HepG2 (cell line): ENCODE results near the gene ACTR10. TPM values are rescaled to one million over a fixed set of nuclear protein-coding genes. Genes with fewer than 3 reads are reported as not detected.

Experiments
- AHR ChIP-seq: IDR thresholded peaks from 2 replicates; pipeline ENCODE4 v1.6.1; 2018; ENCODE audit warnings: missing genetic modification reagents, missing compliant biosample characterization
- ATF2 ChIP-seq: sonication (generic); formaldehyde crosslinking; IDR thresholded peaks from 2 replicates; pipeline ENCODE4 v1.4.0; 2020; ENCODE audit warnings: missing genetic modification reagents
- ATF3 ChIP-seq: sonication (generic); formaldehyde crosslinking; IDR thresholded peaks from 2 replicates; pipeline ENCODE4 v1.4.0; 2020; ENCODE audit warnings: missing genetic modification reagents
- CEBPZ ChIP-seq: IDR thresholded peaks from 2 replicates; pipeline ENCODE4 v1.6.1; 2012; ENCODE audit warnings: low read length, improper control_type of control experiment
- KLF6 ChIP-seq: IDR thresholded peaks from 2 replicates; pipeline ENCODE4 v1.8.0; 2016; ENCODE audit warnings: missing biosample characterization, missing genetic modification reagents
- LCORL ChIP-seq, 2 experiments: fragments of 450-650 bp in 1 of 2; sonication (generic) in 1 of 2; formaldehyde crosslinking in 1 of 2; IDR thresholded peaks; 2 replicates each; pipeline versions ENCODE4 v1.5.0 to v1.6.1; 2017 to 2020; ENCODE audit warnings: antibody characterized with exemption in 1 of 2, missing genetic modification reagents in 1 of 2
- MAX ChIP-seq: IDR thresholded peaks from 2 replicates; pipeline ENCODE4 v1.6.1; 2012; ENCODE audit warnings: inconsistent platforms
- MYPOP ChIP-seq: sonication (generic); formaldehyde crosslinking; IDR thresholded peaks from 2 replicates; pipeline ENCODE4 v1.8.1; 2023; ENCODE audit warnings: mild to moderate bottlenecking, moderate library complexity, missing genetic modification reagents
- NONO ChIP-seq, 2 experiments: fragments of 450-650 bp in 1 of 2; sonication (generic) in 1 of 2; formaldehyde crosslinking in 1 of 2; IDR thresholded peaks in 1 of 2; conservative IDR thresholded peaks in 1 of 2; 2 replicates each; pipeline versions ENCODE4 v1.6.1 to v1.8.0; 2017 to 2022; ENCODE audit warnings: mild to moderate bottlenecking in 1 of 2, missing genetic modification reagents in 1 of 2, moderate library complexity in 1 of 2
- PRDM4 ChIP-seq: sonication (generic); formaldehyde crosslinking; IDR thresholded peaks from 2 replicates; pipeline ENCODE4 v1.9.0; 2021; ENCODE audit warnings: missing genetic modification reagents, borderline replicate concordance
- ZNF574 ChIP-seq: sonication (generic); formaldehyde crosslinking; IDR thresholded peaks from 2 replicates; pipeline ENCODE4 v1.4.0; 2020; ENCODE audit warnings: missing genetic modification reagents
- ZSCAN21 ChIP-seq: sonication (generic); formaldehyde crosslinking; IDR thresholded peaks from 2 replicates; pipeline ENCODE4 v1.8.0; 2022; ENCODE audit warnings: mild to moderate bottlenecking, missing genetic modification reagents, moderate library complexity, borderline replicate concordance
- polyA plus RNA-seq, 8 experiments: library from polyadenylated mRNA; depleted of rRNA in 3 of 8; stranded (reverse) in 7 of 8; unstranded in 1 of 8; fragments of >200 nt; fragmentation: Illumina TruSeq in 4 of 8; extraction: Trizol in 4 of 8; gene quantifications; 2 replicates each; pipeline versions ENCODE4 v1.2.1 to v1.2.3, GENCODE V29; 2011 to 2016; ENCODE audit warnings: low read depth in 4 of 8, missing spikeins in 1 of 8, mixed read lengths in 1 of 8; ENCODE audit not compliant: insufficient read depth in 1 of 8
- total RNA-seq, 5 experiments: library from RNA; depleted of rRNA; stranded (reverse); fragments of >200 nt; fragmentation: Illumina TruSeq; extraction: Trizol; gene quantifications; 2 replicates each; pipeline ENCODE4 v1.2.3, GENCODE V29; 2016; ENCODE audit warnings: low read depth in 1 of 5

The ACTR10 gene
- total and polyA plus RNA-seq, 2 of the 13 experiments (the other 11 are each of a cell fraction or from before 2014, with no cell fraction given) = 30.0 to 41.3 TPM

GRCh38 chr14:58272588-58273372 is 72.8 kb downstream of the ACTR10 start (continued):
- TF ChIP-seq PRDM4 (CRISPR knock-in tag) (no peak), NONO (IDR thresholded peaks at IDR 0.05) (no peak), NONO (CRISPR knock-in tag; conservative IDR thresholded peaks at IDR 0.05) (0 out of 2 replicates have a peak, but pooled peaks have one; percentile 20), CEBPZ (no peak), ATF3 (CRISPR knock-in tag) (no peak), MYPOP (CRISPR knock-in tag) (no peak), ATF2 (CRISPR knock-in tag) (peak; percentile 40; the same call in 1 of the 2 replicates), KLF6 (CRISPR knock-in tag) (no peak), ZSCAN21 (CRISPR knock-in tag) (peak; percentile 91), ZNF574 (CRISPR knock-in tag) (peak; percentile 23; the same call in 1 of the 2 replicates), AHR (CRISPR knock-in tag) (no peak; the same call in 1 of the 2 replicates), LCORL (IDR thresholded peaks at IDR 0.05) (peak; percentile 64; the same call in 1 of the 2 replicates), LCORL (CRISPR knock-in tag; IDR thresholded peaks at IDR 0.05) (peak; percentile 47; the same call in 1 of the 2 replicates), MAX (peak; percentile 48)
